NK-92 treated with Interleukin-12 subunit alpha and Interleukin-12 subunit beta, amount 100 ng/mL, for 24 hours (cell line): ENCODE measurements around the gene ZNF528.

Source experiments
- DNase-seq: peaks from one replicate; lab custom pipeline; 2025; lab: John Stamatoyannopoulos, UW

The ZNF528 gene

DNA sequence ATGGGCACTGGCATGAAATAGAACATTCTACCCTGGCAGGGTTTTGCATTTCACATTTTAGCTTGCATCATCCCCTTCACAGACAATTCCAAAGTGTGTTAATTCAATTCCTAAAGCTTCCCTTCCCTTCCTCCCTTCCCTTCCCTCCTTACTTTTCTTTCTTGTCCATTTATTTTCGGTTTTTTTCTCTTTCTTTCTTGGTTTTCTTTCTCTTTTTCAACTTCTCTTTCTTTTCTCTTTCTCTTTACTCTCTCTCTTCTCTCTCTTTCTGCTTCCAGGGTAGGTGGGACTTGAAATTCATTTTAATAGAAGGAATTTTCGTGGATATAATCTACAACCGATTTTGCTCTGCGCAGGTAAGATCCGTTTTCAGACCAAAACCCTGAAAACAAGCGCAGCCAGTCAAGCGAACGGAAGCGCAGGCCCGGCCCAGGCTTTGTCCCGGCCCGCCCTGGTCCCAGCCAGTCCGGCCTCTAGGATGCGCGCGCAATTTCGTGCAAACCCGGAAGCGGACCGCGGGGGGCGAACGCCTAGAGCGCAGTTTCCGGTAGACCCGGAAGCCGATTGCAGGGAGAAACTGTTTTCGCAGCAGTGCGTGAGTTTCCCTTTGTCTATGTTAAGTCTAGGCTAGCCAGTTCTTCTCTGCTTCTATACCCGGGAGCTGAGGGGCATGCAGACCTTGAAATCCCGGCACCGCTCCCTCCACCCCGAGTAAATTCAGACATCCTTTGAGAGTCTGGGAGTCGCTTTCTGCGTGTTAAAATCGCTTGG lies at the start of gene ZNF528:
Gene ZNF528, plus strand, starts transcription at position 540 of the 771 bp plus-strand sequence. CDS start 4,165 bp downstream, outside the sequence.
- DNase-seq: no peak

DNA sequence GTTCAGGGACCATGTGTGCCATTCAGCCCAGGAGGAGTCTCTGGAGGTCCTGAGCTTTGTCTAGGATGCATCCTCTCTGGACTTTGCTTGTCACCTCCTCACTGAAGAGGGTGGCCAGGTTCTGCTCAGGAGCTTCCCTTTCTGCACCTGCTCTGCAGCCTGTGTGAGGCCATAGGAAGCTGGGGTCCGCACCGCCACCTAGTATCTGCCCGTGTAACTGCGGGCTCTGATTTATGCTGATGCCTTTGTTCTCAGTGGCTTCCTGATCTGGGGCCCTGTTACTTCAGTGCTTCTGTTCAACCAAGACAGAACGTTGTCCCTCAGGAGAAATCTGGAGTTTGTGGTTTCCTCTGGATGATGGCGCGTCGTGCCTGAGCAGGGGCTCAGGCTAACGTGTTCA lies 46.1 kb upstream of the ZNF528 start:
- DNase-seq: no peak

- no peak for DNase-seq
Observed at GRCh38 chr19:52366414-52366824, 31.2 kb upstream of the ZNF528 start.

DNA sequence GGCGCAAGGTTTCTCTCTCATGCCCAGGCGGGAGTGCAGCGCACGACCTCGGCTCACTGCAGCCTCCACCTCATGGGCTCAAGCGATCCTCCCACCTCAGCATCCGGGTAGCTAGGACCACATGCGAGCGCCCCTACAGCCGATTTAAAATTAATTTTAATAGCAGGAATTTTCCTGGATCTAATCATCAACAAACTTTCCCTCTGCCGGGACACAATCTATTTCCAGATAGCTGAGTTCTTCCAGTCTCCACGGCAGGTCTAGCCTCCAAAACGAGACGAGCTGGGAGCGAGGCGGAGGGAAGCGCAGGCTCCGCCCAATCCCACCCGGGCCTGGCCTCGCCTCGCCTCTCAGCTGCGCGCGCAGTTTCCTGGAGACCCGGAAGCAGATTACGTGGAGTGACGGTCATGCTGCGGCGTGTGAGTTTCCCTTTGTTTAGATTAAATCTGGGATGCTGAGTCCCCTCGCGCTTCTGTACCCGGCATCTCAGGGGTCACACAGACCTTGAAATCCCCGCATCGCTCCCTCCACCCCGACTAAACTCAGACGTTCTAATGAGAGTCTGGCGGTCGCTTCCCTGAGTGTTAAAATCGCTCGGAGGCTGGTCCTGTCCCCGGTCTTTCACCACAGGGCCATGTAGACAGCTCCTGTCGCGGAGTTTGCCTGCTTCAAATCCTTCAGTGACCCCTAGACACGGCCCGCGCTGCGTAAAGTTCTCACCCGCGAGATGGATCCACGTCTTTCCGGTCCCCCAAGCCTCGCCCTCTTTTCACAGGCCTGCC lies 27.9 kb upstream of the ZNF528 start, which contains the start of gene ZNF880:
Gene ZNF880, plus strand, starts transcription at position 365 of the 782 bp plus-strand sequence. Its CDS starts 43 bp downstream, at position 408.
- DNase-seq: no peak

DNA sequence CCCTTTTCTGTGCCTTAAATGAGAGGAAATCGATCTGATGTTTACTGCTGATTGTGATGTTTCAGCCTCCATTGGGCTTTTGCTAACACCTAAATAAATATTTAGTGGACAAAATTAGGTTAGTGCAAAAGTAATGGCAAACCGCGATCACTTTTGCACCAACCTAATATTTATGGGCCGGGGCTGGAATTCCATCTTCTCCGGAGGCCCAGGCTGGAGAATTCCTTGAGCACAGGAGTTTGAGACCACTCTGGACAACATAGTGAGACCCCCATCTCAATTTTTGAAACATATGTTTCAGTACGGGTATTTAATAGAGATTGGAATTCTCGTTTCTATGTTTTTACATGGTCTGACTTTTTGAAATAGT lies 27.3 kb upstream of the ZNF528 start:
- no peak for DNase-seq

- DNase-seq: no peak
Observed at GRCh38 chr19:52391135-52391534, 6.5 kb upstream of the ZNF528 start.

GRCh38 chr19:52398081-52398441 lies 412 bp downstream of the ZNF528 start:
- no peak for DNase-seq

GRCh38 chr19:52410276-52410675 lies 12.6 kb downstream of the ZNF528 start:
- DNase-seq: no peak

GRCh38 chr19:52415711-52416110 lies 18.1 kb downstream of the ZNF528 start:
- DNase-seq: no peak

DNA sequence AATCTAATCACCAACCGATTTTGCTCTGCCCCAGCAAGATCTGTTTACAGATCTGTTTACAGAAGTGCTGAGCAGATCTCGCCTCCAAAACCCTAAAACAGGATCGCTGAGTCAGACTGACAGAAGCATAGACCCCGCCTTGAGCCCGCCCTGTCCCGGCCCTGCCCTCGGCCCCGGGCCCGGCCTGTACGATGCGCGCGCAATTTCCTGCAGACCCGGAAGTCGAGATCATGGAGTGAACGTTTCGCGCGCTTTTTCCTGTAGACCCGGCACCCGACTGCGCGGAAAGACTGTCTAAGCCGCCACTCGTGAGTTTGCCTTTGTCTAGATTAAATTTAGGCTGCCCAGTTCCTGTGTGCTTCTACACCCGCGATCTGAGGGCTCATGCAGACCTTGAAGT lies 31.3 kb downstream of the ZNF528 start, which contains the start of gene ZNF534:
Gene ZNF534, plus strand, starts transcription at position 212 of the 400 bp plus-strand sequence. CDS start 2,327 bp downstream, outside the sequence.
- no peak for DNase-seq

GRCh38 chr19:52442179-52442578 lies 44.5 kb downstream of the ZNF528 start:
- DNase-seq: no peak

DNA sequence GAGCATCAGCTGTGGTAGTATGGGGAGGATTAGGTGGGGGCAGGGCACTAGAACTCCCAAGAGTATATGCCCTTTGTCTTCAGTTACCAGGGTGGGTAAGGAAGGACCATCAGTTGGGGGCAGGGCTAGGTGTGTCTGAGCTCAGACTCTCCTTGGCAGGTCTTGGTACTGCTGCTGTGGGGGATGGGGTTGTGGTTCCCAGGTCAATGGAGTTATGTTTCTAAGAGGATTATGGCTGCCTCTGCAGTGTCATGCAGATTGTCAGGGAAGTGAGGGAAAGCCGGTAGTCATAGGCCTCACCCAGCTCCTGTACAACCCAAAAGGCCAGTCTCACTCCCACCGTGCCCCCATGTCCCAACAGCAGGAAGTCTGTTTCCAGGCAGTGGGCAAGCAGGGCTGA lies 46.9 kb downstream of the ZNF528 start:
- no peak for DNase-seq

DNA sequence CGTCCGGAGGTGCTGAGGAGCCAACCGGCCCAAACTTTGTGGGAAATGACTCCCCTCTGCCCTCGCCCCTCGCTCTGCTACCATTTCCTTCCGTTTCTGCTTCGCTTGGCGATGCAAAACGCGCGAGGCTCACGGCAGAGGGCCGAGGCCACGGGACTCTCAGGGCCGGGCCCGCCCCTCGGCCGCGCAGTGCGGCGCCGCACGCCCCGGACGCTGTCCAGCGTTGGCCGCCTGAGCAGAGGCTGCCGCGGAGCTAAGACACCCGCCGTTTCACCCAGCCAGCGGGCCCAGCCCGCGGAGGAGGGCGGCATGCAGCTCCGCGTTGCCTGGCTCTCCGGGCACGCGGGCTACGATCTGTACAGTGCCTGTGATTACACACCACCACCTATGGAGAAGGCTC lies 53.6 kb downstream of the ZNF528 start:
- DNase-seq: no peak

DNA sequence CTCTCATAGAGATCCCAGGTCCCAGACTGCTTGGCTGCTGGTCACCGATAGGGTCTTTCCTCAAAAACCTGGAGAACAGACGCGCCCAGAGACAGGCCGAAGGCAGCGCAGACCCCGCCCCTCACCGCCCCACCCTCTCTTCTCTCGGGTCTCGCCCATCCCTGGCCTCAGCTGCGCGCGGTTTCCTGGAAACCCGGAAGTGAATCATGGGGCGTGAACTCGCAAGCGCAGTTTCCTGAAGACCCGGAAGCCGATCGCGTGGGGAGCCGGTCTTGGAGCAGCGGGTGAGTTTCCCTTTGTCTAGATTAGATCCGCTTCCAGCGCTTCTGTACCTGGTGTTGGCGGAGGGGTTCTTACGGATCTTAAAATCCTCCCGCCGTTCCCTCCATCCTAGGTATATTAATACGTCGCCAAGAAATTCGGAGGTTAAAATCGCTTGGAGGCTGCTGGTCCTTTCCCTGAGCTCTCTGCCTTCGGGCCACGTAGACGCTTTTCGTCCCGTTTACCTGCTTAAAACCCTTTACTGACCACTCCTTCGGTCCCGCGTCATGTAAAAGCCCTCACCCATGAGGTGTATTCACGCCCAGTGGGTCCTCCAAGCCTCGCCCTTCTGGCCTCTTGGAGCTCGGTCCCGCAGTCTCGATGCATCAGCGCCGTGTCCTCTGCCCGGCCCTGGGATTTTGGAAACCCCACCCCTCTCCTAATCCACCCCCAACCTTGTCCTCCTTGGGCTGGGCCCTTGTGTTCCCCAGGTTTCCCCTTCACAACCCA lies 55.9 kb downstream of the ZNF528 start, which contains the start of gene ZNF578:
Gene ZNF578, plus strand, starts transcription at position 230 of the 771 bp plus-strand sequence. CDS start 48,293 bp downstream, outside the sequence.
- no peak for DNase-seq

DNA sequence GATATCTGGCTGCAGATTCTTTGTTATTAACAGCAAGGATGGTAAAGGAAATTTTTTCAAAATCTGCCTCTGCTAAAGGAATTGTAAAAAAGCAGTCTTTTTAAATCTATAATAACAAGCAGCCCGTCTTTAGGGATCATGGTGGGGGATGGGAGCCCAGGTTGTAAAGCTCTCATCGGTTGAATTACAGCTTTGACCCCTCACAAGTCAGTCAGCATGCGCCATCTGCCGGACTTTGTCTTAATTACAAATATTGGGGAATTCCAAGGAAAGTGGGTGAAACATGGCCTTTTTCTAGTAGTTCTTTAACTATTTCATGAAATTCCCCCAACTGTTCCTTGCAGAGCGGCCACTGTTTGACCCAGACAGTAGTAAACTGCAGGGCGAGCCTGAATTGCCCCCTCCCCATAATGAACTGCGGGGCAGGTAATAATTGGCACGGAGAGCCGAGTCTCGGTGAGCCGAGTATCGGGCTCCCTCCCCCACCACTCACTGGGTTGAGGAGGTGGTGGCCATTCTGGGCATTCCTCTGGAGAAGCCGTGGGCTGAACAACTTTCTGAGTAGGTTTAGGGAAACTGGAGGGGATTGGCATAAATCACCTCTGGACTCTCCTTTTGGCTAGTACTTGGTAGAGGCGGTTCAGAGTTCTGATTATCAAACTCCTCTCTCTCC lies 67.3 kb downstream of the ZNF528 start:
- DNase-seq: no peak
